NCI-H345 treated with DMSO at 0.1 percent for 48 hours (cell line): ENCODE measurements around the gene IL17RB.

Experiments
- DNase-seq: peaks from one replicate; lab custom pipeline; 2025; ENCODE audit not compliant: unreplicated experiment; lab: John Stamatoyannopoulos, UW

IL17RB gene

DNA sequence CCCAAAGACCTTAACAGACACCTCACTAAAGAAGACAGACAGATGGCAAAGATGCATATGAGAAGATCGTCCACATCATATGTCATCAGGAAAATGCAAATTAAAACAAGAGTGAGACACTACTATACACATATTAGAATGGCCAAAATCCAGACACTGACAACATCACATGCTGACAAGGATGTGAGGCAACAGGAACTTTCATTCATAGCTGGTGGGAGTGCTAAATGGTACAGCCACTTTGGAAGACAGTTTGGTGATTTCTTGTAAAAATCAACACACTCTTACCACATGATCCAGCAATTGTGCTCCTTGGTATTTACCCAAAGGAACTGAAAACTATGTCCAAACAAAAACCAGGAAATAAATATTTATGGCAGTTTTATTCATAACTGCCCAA lies 17.8 kb upstream of the IL17RB start:
- DNase-seq = no peak

DNA sequence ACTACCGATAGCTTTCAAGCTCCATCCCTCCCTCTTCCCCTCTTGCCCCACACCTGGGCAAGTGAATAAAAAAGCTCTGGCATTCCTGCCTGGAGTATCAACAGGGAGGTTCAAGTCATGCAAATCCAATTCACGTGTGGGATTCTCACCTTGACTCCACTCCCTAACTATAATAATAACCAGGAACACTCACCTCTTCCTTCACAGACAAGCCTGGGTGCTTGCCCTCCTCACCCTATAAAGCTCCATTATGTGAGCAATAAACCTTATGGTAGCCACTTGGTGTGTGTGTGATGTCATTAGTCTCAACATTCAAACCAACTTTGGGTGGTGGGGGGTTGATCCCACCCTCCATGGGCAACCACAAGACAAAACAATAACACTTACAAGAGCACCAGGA lies 16.8 kb upstream of the IL17RB start:
- no peak for DNase-seq

DNA sequence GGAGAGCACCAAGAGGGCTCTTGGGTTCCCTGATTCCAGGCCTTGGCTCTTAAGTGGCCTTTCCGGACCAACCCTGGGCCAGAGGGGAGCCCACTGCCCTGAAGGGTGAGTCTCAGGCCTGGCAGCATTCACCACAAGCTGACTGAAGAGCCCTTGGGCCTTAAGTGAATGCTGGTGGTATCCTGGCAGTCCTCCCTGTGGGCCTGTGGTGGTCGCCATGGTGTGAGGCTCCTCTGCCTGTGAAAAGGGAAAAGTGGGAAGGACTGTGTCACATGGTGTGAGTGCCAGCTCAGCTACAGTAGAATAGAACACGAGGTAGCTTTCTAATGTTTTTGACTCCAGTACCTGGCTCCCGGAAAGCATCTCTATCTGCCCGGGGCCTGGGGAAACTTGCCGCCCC lies 15.4 kb upstream of the IL17RB start:
- no peak for DNase-seq

DNA sequence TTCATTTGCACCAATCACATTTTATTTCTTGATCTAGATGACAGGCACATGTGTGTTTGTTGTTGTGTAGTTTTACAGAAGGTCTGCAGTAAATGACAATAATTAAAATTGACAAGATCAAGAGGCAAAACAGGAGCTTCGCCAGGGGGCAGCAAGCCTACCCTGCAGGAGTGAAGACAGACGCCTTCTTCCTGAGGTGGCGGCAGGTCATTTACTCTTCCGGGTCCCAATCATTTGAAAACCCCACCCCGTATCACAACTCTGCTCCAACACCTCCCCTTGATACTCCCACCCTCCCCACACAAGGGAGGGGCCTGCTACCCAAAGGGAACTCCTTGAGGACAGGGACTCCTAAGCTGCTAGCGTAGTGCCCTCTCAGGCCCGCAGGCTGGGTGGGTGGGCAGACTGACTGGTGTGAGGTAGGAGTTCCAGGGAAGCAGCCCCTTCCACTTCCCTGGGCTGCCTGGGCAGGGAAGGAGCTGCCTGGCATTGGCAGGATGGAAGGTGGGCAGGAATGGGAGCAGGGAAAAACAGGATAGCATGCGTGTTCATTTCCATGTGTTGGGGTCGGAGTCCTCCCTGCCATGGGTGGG lies 13.2 kb upstream of the IL17RB start:
- no peak for DNase-seq

DNA sequence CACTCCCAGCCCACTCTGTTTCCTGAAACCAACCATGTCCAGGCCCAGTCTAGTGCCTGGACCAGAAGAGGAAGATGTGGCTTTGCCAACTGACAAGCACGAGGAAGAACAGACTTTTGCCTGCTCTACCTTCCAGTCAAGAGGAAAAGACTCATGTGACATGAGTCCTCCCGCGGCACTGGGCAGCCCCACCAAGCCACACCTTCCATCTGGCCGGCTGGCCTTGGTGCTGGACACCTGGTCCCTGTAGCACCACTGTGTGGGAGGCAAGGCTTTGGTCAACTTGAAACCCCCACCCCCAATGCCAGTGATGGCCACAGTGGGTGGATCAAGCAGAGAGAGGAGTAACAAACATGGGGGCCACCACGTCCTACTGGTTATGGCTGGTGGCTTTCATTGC lies 12.7 kb upstream of the IL17RB start:
- DNase-seq = no peak

DNA sequence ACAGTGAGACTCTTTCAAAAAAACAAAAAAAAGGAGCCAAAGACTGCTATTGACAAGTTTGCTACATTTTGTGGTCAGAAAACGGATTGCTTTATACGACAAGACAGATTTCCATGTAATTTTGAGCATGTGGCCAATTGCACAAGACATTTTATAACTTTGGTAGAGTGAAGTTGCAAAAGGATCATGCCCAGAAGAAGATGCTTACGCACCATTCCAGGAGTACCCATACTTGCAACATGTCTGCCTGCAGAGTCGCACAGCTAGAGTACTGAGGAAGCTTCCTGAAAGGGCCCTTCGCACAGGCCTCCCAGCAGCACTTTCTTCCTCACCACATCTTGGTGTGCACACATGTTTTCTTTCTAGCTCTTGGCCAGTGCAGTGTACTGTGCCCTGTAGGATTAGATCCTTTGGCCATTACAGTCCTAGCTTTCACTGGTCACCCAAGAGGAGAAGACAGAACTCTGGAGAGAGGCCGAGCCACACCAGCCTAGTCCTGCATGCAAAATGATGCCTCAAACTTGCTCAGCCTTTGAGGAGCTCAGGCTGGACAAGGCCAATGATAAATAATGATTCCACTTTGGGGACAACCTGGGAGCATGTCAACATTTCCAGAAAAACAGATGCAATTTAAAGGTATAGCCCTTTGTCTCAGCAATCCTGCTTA lies 11.8 kb upstream of the IL17RB start:
- DNase-seq = no peak

DNA sequence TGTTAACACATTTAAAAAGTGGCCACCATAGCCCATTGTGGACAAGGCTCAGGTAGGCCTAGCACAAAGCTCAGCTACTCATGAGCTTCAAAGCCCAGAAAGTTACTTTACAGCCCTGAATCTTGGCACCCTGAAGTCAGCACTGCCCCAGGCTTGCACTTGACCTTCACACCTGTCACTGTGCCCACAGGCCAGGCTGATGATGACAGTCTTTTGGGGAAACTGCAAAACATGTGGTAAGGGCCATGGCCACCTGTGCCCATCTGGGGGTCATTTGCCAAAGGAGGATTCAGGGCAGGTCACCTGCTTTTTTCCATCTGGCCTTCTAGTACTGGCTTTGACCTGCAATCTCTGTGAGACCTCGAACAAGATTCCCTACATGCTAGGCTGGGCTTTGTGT lies 11.1 kb upstream of the IL17RB start:
- DNase-seq = no peak

DNA sequence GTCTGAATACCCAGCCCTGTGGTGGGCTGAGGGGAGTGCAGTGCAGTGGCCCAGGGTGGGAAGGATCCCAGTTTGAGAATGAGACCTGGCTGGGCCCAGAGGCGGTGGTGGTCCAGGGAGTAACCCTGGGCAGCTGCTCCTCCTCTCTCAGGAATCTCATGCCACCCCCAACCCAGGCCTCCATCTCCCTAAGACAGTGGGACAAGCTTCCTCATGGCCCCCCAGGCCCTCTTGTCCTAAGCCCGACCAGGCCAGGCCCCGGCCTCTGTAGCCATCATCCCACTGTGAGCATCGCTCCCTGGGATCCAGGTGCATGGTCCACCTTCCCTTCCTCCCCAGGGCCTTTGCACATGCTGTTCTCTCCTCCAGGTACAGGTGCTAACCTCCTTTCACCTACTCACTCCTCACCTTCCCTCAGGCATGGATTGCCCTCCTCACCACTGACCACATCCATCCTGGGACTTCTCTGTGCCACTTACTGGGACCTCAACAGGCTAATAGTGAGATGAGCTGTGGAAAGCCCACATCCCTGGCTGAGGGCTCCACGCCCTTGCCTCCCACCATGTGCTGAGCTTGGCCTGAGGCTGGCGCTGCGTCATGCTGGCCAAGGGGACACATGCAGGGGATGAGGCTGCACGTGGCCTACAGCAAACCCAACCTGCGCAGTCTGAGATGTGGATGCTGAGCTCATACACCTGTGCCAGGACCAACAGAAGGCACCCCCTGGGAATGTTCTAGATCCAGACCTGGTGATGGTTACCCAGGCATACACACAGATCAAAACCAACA lies 10.1 kb upstream of the IL17RB start:
- no peak for DNase-seq

DNA sequence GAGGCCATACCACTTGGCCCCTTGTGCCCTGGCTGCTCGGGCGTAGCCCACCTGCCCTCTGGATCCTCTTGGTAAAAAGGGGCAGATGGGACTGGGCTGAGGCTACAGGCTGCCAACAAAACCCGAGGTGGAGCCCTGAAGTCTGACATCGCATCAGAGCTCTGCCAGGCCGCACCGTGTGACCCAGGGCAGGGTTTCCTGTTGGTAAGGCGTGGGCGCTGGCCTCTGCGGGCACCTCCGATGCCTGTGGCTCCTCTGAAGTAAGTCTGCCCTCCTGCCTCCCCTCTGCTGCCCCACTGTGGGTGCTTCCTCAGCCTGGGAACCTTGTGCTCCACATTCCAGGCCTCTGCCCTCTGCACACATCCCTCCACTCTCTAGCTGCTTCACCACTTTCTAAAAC lies 9.0 kb upstream of the IL17RB start:
- DNase-seq = no peak

DNA sequence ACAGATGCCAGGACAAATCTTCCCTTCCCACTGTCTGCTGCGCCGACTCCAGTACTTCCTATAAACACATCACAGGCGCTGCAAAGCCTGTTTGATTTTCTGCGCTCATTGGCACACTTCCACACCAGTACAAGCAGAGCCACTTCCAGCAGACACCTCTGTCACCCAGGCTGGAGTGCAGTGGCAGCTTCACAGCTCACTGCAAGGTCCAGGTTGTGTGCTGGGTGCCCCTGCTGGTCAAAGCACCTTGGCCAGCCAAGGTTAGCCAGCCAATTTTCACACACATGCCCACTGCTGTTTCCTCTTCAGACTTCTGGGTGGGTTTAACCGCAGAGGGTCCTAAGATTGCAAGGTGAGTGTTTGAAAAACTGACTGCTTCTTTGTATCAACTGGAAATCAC lies 5.1 kb upstream of the IL17RB start:
- no peak for DNase-seq

DNA sequence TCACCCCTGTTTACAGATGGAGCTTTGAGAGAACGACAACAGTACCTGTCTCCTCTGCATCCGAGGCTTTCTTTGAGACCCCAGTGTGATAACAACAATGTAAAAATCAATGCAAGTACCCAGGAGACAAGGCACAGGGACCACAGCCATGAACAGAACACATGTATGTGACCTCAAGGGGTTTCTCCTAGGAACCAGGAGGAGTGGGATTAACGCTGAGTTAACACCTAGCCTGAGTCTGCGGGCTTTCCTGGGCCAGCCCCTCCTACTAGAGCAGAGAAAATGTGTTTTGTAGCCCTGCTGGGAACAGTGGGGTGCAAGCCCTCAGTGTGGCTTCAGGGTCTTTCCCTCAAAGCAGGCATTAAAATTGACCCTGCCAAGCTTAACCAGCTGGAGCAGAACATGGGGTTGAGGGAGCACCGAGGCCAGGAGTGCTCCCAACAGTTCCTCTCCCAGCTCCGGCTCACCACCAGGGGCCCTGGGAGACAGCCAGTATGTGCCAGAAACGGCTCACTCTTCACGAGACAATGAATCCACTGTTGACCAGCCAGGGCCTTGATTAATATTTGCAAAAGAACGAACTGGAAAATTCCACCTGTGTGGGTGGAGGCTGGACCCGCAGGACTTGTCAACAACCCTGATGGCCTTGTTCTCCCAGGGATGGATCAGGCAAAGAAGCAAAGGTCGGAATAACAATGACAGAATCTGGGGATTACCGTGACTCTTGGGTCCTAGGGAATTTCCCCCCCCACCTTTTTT lies 3.8 kb upstream of the IL17RB start:
- DNase-seq = no peak

DNA sequence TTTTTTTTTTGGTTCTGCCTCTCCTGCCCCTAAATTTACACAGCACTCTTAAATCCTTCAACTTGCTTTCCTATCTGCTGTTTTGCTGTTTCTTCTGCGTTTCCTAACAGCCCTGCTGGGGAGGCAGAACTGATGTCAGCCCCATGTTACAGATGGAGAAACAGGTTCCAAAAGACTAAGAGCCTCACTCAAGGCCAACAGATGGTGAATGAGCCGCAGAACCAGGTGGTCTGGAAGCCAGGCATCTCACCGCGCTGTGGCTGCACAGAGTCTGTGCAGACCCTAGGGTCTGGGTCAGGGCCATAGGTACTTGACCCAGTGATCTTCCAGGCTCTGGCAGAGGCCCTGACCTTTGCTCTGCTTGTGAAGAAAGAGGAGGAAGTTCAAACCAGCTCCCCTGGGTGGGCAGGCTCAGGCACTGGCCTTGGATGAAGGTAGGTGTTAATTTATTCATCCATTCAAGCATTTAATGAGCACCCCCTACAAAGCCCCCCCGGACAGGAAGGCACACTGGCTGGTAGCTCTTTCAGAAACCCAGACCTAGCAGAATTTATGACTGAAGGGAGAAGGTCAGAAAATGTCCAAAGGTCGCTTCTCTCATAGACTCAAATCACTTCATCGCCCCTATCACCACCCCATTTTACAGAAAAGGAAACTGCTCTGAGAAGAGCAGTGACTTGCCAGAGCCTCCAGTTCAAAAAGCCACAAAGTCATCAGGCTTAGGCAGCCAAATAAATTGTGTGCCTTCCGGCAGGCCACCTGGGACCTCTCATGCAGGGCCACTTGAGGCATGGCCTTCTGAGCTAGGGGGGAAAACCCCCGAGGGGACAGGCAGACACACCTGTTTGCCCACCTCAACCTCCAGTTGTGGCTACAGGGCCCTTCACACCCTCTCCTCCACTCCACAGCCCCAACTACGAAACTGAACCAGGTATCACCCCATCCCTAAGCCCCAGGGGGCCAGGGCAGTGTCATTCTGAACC lies 2.9 kb upstream of the IL17RB start:
- DNase-seq = no peak

DNA sequence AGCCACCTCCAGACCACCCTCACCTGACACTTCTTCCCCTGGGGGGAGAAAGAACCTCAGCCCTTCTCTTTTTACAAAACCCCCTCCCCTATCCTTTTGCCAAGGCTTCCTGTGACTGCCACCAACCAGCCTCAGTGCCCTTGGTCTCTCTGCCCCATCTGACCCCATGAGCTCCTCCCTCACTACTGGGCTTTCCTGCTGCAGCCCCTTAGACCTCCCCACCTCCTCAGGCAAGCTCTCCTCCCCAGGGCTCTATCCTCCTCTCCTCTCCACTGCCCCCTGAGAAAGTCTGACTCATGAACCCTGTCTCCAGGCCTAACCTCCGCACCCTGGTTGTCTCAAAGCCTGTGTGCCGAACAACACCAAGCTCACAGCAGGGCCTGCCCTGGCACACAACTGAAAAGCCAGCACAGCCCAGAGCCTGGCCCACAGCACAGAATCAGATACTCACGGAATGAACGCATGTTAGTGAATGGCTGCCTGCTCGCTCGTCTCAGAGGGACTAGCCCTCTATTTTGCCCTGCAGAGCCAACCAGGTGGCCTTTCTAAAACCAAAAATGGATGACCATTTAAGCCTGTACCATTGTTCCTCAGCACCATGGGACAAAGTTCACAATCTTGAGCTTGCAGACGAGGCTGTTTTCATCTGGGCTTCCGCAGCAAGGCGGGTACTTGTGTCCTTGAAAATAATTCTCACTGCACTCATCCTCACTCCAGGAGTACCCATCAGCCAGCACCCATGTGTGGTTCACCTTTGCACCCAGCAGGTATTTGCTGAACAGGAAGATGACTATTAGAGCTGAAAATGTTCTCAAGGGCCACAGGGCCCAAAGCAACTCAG lies 1.9 kb upstream of the IL17RB start:
- no peak for DNase-seq

DNA sequence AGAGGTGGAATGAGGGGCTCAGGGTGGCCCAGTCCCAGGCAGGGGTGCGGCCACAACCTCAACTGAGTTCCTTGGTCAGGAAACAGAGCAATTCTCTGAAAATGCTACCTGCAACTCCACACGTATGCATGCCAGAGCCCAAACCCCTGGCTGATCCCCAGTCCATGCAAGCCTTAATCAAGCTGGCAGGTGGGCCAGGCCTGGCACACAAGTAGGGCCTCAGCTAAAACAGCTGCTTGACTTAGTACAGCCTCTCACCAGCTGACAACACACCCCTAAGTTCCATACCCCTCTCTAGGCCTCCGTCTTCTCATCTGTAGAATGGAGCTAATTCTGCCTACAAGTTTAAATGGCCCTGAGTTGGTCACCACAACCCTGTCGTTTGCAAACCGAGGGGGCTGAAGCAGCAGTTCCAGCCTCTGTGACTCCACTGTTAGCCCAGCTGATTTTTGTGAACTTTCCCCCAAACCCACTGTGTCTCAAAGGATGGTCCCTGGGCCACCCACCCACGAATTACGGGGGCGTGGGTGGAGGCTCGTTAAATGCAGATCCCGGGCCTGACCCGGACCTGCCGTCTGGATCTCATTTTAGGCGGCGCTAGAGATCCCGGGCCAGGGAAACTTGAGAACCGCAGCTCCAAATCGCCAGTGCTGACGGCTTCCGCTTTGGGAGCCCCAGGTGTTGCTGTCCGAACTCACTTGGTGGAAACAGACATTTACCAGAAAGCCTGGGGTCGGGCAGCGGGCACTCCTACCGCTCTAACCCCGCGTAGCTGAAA lies 1.1 kb upstream of the IL17RB start:
- no peak for DNase-seq

DNA sequence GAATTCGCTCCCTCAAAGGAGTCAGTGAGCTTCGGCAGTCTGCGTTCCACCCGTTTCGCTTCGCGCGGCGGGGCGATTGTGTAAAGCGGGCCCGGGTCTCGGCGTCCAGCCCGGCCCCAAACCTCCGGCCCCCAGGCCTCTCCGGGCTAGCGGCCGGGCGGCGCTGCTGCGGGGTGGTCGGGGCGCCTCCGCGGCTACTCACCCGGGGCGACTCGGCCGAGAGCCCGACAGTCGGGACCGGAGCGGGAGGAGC lies 561 bp upstream of the IL17RB start:
- no peak for DNase-seq

DNA sequence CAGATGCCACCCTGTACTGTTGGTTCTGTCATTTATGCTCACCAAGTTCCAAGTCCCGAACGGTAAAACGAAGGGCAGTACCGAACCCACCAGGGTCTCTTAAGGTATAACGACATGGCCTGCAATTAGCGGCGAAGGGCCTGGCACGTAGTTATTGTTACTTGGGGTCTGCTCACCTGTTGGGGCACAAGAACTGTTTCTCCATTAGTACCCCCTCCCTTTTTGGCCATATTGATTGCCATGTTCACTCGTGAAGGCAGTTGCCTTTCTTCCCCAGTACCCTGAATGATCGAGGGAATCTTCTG lies 435 bp downstream of the IL17RB start:
- DNase-seq = no peak

DNA sequence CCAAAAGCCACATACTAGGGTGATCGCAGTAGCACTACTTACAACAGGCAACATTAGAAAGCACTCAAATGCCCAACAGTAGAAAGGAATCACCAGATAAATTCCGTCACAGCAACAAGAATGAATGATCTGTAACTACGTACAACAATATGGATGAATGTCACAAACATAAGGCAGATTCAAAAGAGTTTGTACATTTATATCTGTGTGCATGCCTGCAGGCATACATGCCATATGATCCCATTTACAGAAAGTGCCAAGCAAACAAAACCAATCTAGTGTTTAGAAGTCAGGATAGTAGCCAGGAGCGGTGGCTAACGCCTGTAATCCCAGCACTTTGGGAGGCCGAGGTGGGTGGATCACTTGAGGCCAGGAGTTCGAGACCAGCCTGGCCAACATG lies 3.5 kb downstream of the IL17RB start:
- DNase-seq = no peak

DNA sequence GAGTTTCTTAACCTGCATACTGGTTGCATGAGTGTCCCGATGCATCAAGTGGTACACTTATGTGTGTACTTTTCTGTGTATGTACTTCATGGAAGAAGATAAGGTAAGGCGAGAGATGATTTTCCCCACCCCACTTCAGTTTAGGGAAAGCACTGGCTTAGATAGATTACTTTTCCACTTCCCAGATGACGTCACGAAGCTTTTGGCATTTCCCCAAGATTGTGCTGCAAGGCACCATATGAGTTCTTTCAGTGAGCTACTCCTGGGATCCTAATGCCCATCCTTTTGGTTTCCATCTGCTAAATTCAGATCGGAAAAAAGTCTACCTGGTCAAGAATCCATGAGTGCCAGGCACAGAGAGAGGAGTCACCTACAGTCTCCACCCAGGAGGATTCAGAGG lies 4.5 kb downstream of the IL17RB start:
- no peak for DNase-seq

DNA sequence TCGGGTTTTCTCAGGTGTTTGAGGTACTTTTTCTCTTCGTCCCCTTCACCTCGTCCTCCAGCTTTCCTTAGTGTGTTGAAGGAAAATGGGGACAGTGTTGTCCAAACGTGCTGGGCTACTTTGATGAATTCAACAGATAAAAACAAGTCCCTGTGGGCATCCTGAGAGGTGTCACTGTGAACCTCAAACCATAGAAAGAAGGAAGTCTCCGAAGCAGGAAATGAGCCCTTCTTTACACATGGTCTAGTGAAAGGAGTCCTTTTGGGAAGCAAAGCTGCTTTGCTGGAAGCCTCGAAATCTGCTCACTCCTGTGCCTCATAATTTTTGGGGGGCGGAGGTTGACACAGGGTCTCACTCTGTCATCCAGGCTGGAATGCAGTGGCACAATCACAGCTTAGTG lies 10.6 kb downstream of the IL17RB start:
- no peak for DNase-seq
